Mucosa of gallbladder (tissue), 1 donor: ENCODE measurements around the gene PSEN1. TPM values are rescaled to one million over a fixed set of nuclear protein-coding genes. Genes with fewer than 3 reads are reported as not detected.
A peak's percentile ranks its signal among the peaks of the same experiment; 100 is the strongest.

Experiments used
- DNase-seq: peaks from one replicate; pipeline ENCODE4 v3.0.0-alpha.2; 2020; ENCODE audit warnings: low spot score
- total RNA-seq: library from RNA; stranded (reverse); gene quantifications from one replicate; pipeline ENCODE4 v1.2.1, GENCODE V29; 2021
- donor health status: DM: no; HTN: no; CAD: no.

PSEN1 gene
- total RNA-seq, 1 donor from 2014 or later: 91.9 TPM

DNA sequence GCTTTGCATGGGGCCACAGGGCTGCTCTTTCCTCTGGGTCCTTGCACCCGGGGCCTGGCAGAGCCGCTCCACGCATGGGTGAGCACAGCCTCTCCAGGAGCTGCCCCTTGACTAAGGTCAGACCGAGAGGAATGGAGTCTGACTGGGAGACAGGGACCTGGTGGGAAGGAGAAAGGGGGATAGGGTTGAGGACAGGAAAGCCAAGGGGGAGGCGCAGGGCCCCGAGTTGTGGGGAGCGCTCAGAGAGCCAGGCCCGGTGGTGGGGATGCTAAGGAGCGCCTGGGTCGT is 117.0 kb downstream of the PSEN1 start:
- DNase-seq: no peak

DNA sequence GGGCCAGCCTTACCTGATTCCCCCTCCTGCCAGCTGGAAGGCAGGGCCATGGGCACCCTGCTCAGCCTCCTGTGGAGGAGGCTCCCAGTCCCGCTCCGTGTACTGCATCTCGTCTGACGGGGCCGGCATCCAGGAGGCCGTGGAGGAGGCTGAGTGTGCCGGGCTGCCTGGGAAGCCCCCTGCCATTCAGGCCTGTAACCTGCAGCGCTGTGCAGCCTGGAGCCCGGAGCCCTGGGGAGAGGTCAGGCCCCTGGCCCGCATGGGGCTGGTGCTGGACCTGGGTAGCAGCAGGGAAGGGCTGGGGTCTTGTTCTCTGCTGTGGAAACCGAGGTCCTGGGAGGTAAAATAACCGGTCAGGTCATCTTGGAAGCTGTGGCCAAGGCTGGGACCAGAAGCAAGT is 117.4 kb downstream of the PSEN1 start:
- no peak for DNase-seq

DNA sequence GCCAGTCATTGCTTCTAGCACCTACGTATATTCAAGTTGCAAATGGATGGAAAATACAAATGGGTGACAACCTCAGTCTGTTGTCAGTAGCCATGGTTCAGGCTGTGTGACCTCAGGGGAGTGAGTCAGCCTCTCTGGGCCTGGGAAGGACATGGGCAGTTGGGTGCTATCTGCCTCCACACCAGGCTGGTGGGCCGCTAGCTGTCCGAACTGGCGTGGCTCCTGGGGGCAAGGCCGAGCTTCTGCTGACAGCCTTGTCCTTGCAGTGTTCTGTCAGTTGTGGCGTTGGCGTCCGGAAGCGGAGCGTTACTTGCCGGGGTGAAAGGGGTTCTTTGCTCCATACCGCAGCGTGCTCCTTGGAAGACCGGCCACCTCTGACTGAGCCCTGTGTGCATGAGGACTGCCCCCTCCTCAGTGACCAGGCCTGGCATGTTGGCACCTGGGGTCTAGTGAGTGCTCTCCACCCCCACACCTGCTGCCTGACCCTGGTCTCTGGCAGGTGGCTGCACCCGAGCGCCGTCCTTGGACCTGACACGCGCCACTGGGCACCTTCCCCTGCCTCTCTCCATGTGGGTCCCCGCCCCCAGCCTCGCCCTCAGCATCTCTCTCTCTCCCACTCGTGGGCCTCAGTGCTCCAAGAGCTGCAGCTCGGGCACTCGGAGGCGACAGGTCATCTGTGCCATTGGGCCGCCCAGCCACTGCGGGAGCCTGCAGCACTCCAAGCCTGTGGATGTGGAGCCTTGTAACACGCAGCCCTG is 118.1 kb downstream of the PSEN1 start:
- no peak for DNase-seq

DNA sequence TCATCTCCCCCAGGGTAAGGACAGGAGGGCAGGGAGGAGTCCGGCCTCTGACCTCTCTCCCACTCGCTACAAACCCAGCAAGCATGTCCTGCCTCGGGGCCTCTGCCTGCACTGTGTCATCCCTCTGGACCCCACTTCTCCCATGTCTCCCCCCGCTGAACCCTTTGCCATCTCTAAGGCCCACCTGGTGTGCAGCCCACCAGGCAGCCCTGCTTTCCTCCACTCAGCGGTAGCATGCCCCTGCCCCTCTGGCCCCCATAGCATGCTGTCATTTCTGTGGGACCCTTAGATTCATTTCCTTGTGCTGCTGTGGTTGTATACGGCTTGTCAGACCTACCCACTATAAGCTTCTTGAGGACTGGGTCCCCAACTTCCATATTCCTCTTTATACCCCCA is 118.7 kb downstream of the PSEN1 start:
- no peak for DNase-seq

DNA sequence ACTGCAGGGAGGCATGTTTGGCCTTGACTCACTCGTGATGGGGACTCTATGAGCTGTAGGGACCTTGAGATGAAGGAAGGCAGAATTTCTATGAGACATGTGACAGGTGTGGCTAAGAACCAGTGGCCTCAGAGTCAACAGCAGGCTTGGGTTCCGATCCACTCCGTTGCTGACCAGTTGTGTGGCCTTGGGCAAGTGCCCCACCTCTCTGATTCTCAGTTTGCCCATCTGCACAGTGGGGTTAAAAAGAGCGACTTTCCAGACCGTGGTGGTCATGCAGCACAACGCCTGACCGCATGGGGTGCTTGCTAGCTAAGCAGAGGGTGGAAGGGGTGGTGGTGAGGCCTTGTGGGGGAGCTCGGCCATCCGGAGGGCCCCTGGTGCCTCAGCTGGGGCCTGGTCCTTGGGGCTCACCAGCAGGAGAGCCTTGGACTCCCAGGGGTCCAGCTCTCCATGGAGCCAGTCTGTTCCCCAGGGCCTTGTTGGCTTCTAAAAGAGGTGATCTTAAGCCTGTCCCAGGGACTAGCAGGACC is 119.5 kb downstream of the PSEN1 start:
- DNase-seq: no peak

DNA sequence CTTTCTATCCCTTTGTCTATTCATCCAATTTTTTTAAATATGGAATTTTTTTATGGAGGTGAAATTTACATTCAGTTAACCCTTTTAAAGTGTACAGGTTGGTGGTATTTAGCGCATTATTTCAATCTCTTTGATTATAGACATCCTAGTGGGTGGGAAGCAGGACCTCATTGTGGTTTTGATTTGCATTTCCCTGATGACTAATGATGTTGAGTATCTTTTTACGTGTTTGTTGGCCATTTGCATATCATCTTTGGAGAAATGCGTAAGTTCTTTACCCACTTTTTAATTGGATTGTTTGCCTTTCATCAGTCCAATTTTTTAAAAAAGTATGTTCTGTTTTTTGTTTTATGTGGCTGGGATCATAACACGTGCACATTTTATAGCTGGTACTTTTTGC is 121.8 kb downstream of the PSEN1 start:
- DNase-seq: no peak

DNA sequence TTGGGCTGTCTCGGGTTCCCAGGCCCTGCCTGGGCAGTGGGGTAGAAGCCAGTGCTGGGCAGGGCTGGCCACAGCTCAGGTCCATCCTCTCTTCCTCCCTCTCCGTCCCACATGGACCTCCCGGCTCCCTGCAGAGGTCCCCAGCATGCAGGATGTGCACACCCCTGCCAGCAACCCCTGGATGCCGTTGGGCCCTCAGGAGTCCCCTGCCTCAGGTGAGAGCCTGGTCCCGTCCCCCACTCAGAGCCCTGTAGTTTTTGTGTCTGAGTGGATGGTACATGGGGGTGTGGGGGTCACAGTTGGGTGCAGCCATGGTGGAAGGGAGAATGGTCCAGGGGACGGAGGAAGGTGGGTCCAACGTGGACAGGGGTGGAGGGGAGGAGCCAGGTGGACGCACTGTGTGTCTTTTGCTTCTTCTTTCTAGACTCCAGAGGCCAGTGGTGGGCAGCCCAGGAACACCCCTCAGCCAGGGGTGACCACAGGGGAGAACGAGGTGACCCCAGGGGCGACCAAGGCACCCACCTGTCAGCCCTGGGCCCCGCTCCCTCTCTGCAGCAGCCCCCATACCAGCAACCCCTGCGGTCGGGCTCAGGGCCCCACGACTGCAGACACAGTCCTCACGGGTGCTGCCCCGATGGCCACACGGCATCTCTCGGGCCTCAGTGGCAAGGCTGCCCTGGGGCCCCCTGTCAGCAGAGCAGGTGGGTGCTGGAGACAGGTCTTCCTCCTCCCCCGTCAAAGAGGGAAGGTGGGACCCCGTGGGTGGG is 122.7 kb downstream of the PSEN1 start:
- no peak for DNase-seq

DNA sequence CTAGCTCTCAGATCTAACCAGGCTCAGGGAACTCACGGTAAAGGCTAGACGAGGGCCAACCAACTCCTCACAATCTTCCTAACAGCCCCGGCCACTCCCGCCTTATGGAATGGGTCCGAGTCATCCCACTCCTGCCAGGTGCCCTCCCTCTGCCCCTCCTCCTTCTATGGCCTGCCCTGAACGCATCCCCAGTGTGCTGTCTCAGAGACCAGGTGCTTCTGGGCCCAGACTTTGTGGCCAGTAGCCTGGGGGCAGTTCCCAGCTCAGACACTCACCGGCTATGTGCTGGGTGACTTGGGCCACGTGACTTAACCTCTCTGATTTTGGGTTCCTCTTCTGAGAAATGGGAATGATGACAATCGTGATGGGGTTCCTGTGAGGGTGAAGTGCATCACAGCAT is 123.5 kb downstream of the PSEN1 start:
- no peak for DNase-seq

DNA sequence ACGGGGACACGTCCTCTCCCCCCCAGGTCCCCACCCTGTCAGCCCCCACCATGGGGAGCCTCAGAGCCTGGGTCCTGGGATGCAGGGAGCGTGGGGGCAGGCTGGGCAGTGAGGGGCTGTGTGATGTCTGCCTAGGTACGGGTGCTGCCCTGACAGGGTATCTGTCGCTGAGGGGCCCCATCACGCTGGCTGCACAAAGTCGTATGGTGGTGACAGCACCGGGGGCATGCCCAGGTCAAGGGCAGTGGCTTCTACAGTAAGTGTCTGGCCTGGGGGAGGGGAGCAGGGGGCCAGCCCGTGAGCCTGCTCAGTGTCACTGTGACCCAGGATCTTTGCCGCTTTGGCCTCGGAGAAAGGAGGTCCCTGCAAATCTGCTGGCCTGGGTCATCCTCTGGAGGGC is 124.3 kb downstream of the PSEN1 start:
- no peak for DNase-seq

DNA sequence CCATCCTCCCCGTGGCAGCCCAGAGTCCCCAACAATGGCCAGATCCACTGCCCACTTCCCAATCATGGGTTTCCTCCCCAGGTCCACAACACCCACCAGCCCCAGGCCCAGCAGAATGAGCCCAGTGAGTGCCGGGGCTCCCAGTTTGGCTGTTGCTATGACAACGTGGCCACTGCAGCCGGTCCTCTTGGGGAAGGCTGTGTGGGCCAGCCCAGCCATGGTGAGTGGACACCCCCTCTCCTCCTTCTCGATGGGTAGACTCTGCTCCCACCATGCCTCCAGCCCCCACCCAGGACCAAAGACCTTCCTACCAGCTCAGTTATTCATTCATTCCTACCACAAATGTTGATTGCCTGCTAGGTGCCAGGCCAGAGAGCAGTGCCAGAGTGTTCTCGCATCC is 124.8 kb downstream of the PSEN1 start:
- no peak for DNase-seq

DNA sequence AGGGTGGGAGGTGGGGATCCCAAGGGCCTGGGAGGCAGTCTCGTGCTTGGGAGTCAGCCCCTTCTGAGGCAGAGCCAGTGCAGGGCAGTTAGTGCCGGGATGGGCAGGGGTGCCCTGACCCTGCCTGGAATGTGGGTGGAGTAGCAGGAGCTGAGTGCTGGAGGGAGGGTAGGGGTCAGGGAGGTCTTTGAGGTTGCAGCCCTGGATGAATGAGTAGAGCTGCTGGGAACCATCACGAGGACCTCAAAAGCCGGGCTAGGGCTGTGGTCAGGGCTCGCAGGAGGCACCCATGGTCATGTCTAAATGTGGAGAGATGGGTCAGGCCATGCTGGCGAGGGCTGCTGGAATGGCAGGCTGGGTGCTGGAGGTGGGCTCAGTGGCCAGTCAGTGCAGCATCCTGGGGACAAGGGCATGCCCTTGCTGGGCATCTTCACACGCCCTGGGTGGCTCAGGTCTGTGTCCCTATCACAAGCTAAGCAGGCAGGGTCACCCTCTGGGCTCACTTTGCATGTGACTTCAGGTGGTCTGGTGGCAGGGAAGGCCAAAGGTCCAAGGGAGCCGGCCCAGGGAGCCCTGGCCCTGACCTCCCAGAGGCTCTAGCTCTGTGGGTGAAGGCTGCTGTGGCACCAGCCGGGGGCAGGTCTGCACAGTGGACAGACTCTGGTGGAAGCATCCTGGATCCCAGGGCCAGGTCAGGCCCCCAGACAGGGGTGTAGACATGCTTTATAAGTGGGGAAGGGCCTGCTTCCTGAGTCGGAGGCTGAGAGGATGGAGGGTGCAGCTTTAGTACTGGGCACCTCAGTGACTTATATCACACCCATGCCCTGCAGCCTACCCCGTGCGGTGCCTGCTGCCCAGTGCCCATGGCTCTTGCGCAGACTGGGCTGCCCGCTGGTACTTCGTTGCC is 125.5 kb downstream of the PSEN1 start:
- no peak for DNase-seq

DNA sequence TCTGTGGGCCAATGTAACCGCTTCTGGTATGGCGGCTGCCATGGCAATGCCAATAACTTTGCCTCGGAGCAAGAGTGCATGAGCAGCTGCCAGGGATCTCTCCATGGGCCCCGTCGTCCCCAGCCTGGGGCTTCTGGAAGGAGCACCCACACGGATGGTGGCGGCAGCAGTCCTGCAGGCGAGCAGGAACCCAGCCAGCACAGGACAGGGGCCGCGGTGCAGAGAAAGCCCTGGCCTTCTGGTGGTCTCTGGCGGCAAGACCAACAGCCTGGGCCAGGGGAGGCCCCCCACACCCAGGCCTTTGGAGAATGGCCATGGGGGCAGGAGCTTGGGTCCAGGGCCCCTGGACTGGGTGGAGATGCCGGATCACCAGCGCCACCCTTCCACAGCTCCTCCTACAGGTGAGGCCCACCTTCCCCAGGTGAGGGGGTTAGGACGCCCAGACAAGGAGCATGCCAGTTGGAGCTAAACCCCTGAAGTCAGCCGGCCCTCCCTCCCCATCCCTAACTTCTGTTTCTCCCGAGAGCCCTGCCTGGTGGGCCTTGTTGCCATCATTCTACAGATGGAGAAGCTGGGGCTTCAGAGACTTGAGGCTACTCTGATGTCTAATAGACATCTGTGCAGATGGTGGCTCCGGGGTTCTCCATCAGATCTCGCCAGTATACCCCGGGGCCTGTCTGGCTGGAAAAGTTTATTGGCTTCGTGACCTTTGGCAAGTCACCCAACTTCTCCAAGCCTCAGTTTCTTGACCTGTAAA is 126.3 kb downstream of the PSEN1 start:
- no peak for DNase-seq

DNA sequence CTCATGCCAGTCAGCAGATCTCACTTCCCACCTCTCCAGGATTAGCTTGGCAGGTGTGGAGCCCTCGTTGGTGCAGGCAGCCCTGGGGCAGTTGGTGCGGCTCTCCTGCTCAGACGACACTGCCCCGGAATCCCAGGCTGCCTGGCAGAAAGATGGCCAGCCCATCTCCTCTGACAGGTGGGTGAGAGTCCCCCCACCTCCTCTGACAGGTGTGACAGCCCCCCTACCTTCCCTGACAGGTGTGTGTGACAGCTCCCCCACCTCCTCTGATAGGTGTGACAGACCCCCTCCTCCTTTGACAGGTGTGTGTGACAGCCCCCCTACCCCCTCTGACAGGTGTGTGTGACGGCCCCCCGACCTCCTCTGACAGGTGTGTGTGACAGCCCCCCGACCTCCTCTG is 127.3 kb downstream of the PSEN1 start:
- no peak for DNase-seq

DNA sequence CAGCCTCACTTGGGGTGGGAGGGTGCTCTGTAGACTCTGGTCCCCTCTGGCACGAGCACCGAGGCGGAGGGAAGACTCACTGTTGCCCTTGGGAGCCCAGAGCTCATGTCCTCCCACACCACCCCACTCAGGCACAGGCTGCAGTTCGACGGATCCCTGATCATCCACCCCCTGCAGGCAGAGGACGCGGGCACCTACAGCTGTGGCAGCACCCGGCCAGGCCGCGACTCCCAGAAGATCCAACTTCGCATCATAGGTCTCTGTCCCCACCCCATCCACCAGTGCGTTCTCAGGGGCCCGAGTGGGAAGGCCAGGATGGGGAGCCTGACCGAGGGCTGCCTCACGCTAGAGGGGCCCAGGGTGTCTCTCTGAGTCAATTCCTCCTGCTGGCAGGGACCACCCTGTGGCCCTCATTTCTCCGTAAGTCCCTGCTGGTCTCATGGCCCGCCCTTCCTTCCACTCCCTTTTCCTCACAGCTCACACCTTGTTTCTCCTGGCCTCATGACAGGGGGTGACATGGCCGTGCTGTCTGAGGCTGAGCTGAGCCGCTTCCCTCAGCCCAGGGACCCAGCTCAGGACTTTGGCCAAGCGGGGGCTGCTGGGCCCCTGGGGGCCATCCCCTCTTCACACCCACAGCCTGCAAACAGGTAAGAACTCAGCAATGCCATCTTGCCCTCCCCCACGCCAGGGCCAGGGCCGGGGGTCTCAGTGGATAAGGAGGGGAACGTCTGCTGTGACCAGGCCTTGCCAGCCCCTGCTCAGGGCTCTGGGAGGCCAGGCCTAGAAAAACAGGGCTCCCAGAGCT is 128.0 kb downstream of the PSEN1 start:
- no peak for DNase-seq

DNA sequence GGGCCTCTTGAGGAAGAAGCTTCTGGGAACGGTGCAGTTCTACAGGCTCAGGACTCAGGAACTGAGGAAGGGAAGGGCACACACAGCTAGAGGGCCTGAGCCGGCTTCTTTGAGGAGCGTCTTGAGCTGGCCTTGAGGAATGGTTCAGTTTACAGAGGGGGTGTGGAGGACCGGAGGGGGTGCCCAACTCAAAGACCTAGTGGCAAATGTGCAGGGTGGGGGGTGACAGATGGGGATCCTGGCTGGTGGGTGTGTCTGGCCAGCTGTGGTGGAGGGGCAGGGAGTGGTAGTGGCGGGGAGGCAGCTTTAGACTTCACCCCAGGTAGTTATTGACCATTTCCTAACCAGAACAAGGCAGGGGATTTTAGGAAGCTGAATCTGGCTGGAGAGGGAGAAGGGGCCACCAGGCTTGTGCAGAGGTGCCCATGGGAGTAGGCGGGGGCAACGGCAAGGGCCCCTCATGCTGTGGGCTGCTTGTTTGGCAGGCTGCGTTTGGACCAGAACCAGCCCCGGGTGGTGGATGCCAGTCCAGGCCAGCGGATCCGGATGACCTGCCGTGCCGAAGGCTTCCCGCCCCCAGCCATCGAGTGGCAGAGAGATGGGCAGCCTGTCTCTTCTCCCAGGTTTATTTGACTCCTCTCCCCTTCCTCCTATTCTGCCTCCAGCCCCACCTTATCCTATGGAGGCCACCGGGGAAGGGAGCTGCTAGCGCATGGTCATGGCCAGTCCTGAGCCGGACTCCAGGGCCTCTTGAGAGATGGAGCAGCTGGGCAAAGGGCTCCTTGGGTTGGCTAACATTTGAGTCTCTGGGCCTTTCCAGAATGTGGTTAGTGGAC is 128.8 kb downstream of the PSEN1 start:
- DNase-seq: no peak

DNA sequence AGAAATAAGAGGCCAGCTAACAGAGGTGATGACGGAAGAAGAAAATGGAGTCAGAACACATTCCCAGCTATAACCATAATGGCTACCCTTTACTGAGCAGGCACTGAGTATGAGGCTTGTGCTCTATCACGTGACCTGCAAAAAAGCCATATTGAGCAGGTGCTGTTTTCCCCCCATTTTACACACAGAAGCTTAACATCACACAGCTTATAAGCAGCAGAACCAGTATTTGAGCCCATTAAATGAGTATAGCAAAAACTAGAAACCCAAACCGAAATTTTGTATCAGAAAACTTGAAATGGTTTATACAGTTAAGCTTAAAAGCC is 129.4 kb downstream of the PSEN1 start:
- DNase-seq: no peak

DNA sequence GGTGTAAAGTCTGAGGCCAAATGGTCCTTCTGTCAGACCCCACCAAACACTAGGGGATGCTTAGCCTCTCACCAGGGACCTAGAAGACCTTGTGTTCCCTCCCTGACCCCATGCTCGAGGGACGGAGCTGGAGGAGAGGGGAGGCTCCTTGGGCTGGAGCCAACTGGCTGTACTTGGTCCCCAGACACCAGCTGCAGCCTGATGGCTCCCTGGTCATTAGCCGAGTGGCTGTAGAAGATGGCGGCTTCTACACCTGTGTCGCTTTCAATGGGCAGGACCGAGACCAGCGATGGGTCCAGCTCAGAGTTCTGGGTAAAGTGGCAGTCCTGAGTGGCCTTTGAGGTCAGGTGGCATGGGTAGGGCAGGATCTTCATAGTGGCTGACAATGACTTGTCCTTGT is 130.0 kb downstream of the PSEN1 start:
- DNase-seq: no peak

DNA sequence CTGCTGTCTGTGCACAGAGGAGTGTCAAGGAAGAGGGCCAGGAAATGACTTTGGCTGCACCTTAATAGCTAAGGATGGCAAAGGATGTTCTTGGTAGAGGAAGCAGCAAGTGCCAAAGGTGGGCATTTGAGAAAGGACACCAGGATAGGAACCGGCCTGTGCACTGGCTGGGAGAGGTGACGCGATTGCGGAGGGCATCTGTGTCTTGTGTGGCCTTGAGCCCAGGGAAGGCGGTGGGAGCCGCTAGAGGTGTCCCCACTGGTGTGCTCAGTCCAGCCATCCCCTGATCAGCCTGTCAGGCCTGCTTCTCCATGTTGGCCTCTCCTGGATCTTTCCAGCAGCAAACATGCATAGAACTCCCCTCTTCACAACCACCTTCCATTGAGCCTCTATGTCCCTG is 131.2 kb downstream of the PSEN1 start:
- no peak for DNase-seq

DNA sequence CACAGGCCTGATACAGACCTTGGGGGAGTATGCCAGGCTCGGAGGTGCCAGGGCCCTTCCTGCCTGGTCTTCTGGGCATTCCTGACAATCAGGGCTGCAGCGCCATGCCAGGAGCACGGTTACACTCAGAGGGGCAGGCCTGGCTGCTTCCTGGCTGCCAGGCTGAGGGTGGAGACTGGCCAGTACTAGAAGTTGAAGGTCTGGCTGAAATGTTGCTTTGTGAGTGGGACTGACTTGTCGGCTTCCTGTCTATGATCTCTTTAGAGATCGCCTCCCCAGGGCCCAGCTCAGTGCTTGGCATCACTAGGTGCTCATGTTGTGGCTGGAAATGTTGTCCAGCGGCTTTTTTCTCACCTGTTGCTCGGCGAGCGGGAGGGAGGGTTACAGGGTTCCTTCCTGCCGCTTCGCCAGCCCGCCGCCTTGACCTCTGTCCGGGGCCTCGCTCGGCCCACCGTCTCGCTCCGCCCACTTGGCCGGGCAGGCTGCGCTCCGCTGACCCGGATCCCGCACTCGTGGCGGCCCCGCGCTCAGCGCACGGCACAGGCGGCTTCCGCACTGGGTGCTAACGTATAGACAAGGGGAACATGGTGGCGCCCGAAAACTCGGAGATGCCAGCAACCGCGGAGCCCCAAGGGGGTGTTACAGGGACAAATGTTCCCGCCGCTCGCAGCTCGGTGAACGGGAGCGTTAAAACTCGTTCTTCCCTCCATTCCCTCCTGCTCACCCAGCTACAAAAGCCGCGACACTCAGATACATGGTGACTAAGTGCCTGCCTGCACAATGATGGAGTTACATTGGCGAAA is 133.6 kb downstream of the PSEN1 start:
- DNase-seq: peak; percentile 23
